IMR-90 (cell line): ENCODE data around the gene FAM118A. TPM values are rescaled to one million over a fixed set of nuclear protein-coding genes. Genes with fewer than 3 reads are reported as not detected.

Experiments
- ATAC-seq: fragments of 200-7000 bp; cut with Tn5 transposase; 2 replicates; pipeline ENCODE4 v1.9.1; 2020; ENCODE audit warnings: low read depth, mild to moderate bottlenecking, moderate library complexity
- BruUV-seq: library from RNA; stranded (reverse); fragments of 400-500 nt; replicated peaks from 2 replicates; lab custom pipeline; 2021; lab: Mats Ljungman, UMichigan
- CTCF ChIA-PET: fragments of 300-600 bp; formaldehyde crosslinking; extraction: SDS; loops from one replicate; lab custom pipeline; 2021; ENCODE audit warnings: antibody characterized with exemption; lab: Yijun Ruan, JAX
- POLR2A ChIA-PET: fragments of 300-600 bp; sonication (Branson Sonifier 250); formaldehyde crosslinking; loops from one replicate; lab custom pipeline; 2022; ENCODE audit warnings: antibody characterized with exemption; ENCODE audit not compliant: unreplicated experiment; lab: Charles Lee
- DNase-seq: peaks from one replicate; pipeline ENCODE4 v3.0.0; 2013
- H2AFZ ChIP-seq: replicated peaks from 2 replicates; pipeline ENCODE3; 2013; ENCODE audit warnings: low read length, mild to moderate bottlenecking; ENCODE audit not compliant: poor library complexity
- H2AK5ac ChIP-seq: 2 replicates; pipeline ENCODE4 v1.6.1; 2013; ENCODE audit warnings: low read depth, low read length, inconsistent platforms
- H2AK9ac ChIP-seq: replicated peaks from 2 replicates; pipeline ENCODE3; 2013; ENCODE audit warnings: mild to moderate bottlenecking, low read depth, low read length, moderate library complexity; ENCODE audit not compliant: poor library complexity
- H2BK120ac ChIP-seq: 2 replicates; pipeline ENCODE4 v1.6.1; 2013; ENCODE audit warnings: low read depth, low read length, inconsistent platforms
- H2BK15ac ChIP-seq: 3 replicates; pipeline ENCODE4 v1.6.1; 2013; ENCODE audit warnings: low read depth, low read length, inconsistent platforms
- H2BK20ac ChIP-seq: 2 replicates; pipeline ENCODE4 v1.6.1; 2013; ENCODE audit warnings: low read depth, mild to moderate bottlenecking, inconsistent platforms, low read length, moderate library complexity
- H2BK5ac ChIP-seq: 2 replicates; pipeline ENCODE4 v1.6.1; 2013; ENCODE audit warnings: mild to moderate bottlenecking, low read depth, low read length, inconsistent platforms; ENCODE audit not compliant: poor library complexity, severe bottlenecking
- H3K14ac ChIP-seq: replicated peaks from 2 replicates; pipeline ENCODE4 v1.6.1; 2013; ENCODE audit warnings: low read depth, low read length, inconsistent platforms
- H3K18ac ChIP-seq: 2 replicates; pipeline ENCODE4 v1.6.1; 2013; ENCODE audit warnings: low read depth, low read length, control low read depth
- H3K23ac ChIP-seq: 2 replicates; pipeline ENCODE4 v1.6.1; 2013; ENCODE audit warnings: low read depth, low read length, inconsistent platforms
- H3K27ac ChIP-seq: 2 replicates; pipeline ENCODE4 v1.5.1; 2013; ENCODE audit warnings: mild to moderate bottlenecking, control low read depth, low read length; ENCODE audit not compliant: insufficient read depth
- H3K27me3 ChIP-seq: 2 replicates; pipeline ENCODE4 v1.6.1; 2013; ENCODE audit warnings: low read length; ENCODE audit not compliant: control insufficient read depth, insufficient read depth
- H3K36me3 ChIP-seq: 2 replicates; pipeline ENCODE4 v1.6.1; 2013; ENCODE audit warnings: low read length, mixed read lengths; ENCODE audit not compliant: control insufficient read depth, insufficient read depth
- H3K4ac ChIP-seq: 2 replicates; pipeline ENCODE4 v1.6.1; 2013; ENCODE audit warnings: low read depth, low read length, inconsistent platforms
- H3K4me1 ChIP-seq: 2 replicates; pipeline ENCODE4 v1.6.1; 2013; ENCODE audit warnings: low read length, mixed read lengths; ENCODE audit not compliant: control insufficient read depth, insufficient read depth
- H3K4me2 ChIP-seq: 2 replicates; pipeline ENCODE4 v1.6.1; 2013; ENCODE audit warnings: low read depth, mild to moderate bottlenecking, control low read depth, low read length, moderate library complexity
- H3K4me3 ChIP-seq: 2 replicates; pipeline ENCODE4 v1.5.1; 2013; ENCODE audit warnings: low read depth, mild to moderate bottlenecking, control low read depth, low read length, moderate library complexity; ENCODE audit not compliant: insufficient read depth
- H3K56ac ChIP-seq: 2 replicates; pipeline ENCODE4 v1.6.1; 2013; ENCODE audit warnings: low read length, inconsistent platforms; ENCODE audit not compliant: insufficient read depth; ENCODE audit errors: extremely low read depth
- H3K79me1 ChIP-seq, 2 experiments: 2 replicates each; pipeline ENCODE4 v1.6.1; 2013; ENCODE audit warnings: low read length in 2 of 2, inconsistent platforms in 1 of 2, low read depth in 1 of 2
- H3K9ac ChIP-seq: 2 replicates; pipeline ENCODE4 v1.6.1; 2013; ENCODE audit warnings: low read depth, low read length, control low read depth
- H3K9me1 ChIP-seq: 2 replicates; pipeline ENCODE4 v1.6.1; 2013; ENCODE audit warnings: low read length, inconsistent platforms; ENCODE audit not compliant: insufficient read depth
- H3K9me3 ChIP-seq: 2 replicates; pipeline ENCODE4 v1.6.1; 2013; ENCODE audit warnings: low read length; ENCODE audit not compliant: control insufficient read depth, insufficient read depth
- H4K20me1 ChIP-seq: 2 replicates; pipeline ENCODE4 v1.6.1; 2013; ENCODE audit warnings: low read length, inconsistent platforms; ENCODE audit not compliant: insufficient read depth
- H4K5ac ChIP-seq: 2 replicates; pipeline ENCODE4 v1.6.1; 2013; ENCODE audit warnings: mild to moderate bottlenecking, low read depth, low read length, control low read depth
- H4K8ac ChIP-seq, 2 experiments: 2 replicates each; pipeline ENCODE4 v1.6.1; 2013; ENCODE audit warnings: low read depth in 2 of 2, low read length in 2 of 2, control low read depth in 1 of 2, inconsistent platforms in 1 of 2
- H4K91ac ChIP-seq: 2 replicates; pipeline ENCODE4 v1.6.1; 2013; ENCODE audit warnings: low read depth, low read length, inconsistent platforms; ENCODE audit not compliant: insufficient read depth
- BHLHE40 ChIP-seq: fragments of 150-350 bp; IDR thresholded peaks from 2 replicates; pipeline ENCODE4 v1.6.1; 2016; ENCODE audit warnings: mild to moderate bottlenecking, low read depth, low read length
- CEBPB ChIP-seq: IDR thresholded peaks from 2 replicates; pipeline ENCODE4 v1.6.1; 2012; ENCODE audit warnings: low read depth, low read length, improper control_type of control experiment
- CHD1 ChIP-seq: IDR thresholded peaks from 2 replicates; pipeline ENCODE4 v1.6.1; 2012; ENCODE audit warnings: low read depth, low read length, improper control_type of control experiment
- CTCF ChIP-seq: conservative IDR thresholded peaks from 2 replicates; pipeline ENCODE4 v1.5.1; 2012; ENCODE audit warnings: mild to moderate bottlenecking, low read depth, low read length, improper control_type of control experiment
- ELK1 ChIP-seq: fragments of 150-350 bp; IDR thresholded peaks from 2 replicates; pipeline ENCODE4 v1.6.1; 2016; ENCODE audit warnings: low read depth, mild to moderate bottlenecking, low read length, moderate library complexity, borderline replicate concordance
- FOS ChIP-seq: fragments of 150-350 bp; IDR thresholded peaks from 2 replicates; pipeline ENCODE4 v1.6.1; 2016; ENCODE audit warnings: low read depth, low read length
- MAFK ChIP-seq: IDR thresholded peaks from 2 replicates; pipeline ENCODE4 v1.6.1; 2012; ENCODE audit warnings: low read depth, low read length, improper control_type of control experiment
- MAZ ChIP-seq: IDR thresholded peaks from 2 replicates; pipeline ENCODE4 v1.6.1; 2012; ENCODE audit warnings: low read depth, mild to moderate bottlenecking, low read length, improper control_type of control experiment, moderate library complexity, borderline replicate concordance
- MXI1 ChIP-seq: IDR thresholded peaks from 2 replicates; pipeline ENCODE4 v1.6.1; 2012; ENCODE audit warnings: low read depth, mild to moderate bottlenecking, low read length, moderate library complexity, borderline replicate concordance
- NFE2L2 ChIP-seq: fragments of 150-350 bp; IDR thresholded peaks from 2 replicates; pipeline ENCODE4 v1.6.1; 2016; ENCODE audit warnings: low read depth, mild to moderate bottlenecking, low read length
- POLR2A ChIP-seq: IDR thresholded peaks from 2 replicates; pipeline ENCODE4 v1.6.1; 2012; ENCODE audit warnings: mild to moderate bottlenecking, low read depth, low read length
- RAD21 ChIP-seq: IDR thresholded peaks from 2 replicates; pipeline ENCODE4 v1.6.1; 2012; ENCODE audit warnings: low read length, improper control_type of control experiment
- RCOR1 ChIP-seq: IDR thresholded peaks from 2 replicates; pipeline ENCODE4 v1.6.1; 2012; ENCODE audit warnings: mild to moderate bottlenecking, low read length, improper control_type of control experiment; ENCODE audit not compliant: insufficient replicate concordance
- RFX5 ChIP-seq: IDR thresholded peaks from 2 replicates; pipeline ENCODE4 v1.8.0; 2012; ENCODE audit warnings: low read depth, mild to moderate bottlenecking, low read length, moderate library complexity
- SMC3 ChIP-seq: fragments of 150-350 bp; IDR thresholded peaks from 2 replicates; pipeline ENCODE4 v1.6.1; 2016; ENCODE audit warnings: low read depth, mild to moderate bottlenecking, antibody characterized with exemption, low read length, moderate library complexity
- USF2 ChIP-seq: fragments of 150-350 bp; IDR thresholded peaks from 2 replicates; pipeline ENCODE4 v1.6.1; 2017; ENCODE audit warnings: mild to moderate bottlenecking, antibody characterized with exemption, low read length, low read depth
- WGBS, 2 experiments: methylation state at CpG; one replicate each; pipeline versions ENCODE4 v1.1.5 to v1.1.7; 2013; ENCODE audit warnings: missing lambda C conversion rate in 2 of 2; ENCODE audit not compliant: insufficient read length in 1 of 2; ENCODE audit errors: extremely low coverage in 2 of 2; 5-methylcytosine and 5-hydroxymethylcytosine counted together
- dilution Hi-C: fragments of 300-500 bp; cut with HindIII; formaldehyde crosslinking; loops from one replicate; pipeline ENCODE4 v1.14.3; 2018; ENCODE audit warnings: low sequenced_read_pairs; ENCODE audit not compliant: unreplicated experiment
- in situ Hi-C: fragments of 300-500 bp; cut with MboI; formaldehyde crosslinking; loops from 3 replicates; pipeline ENCODE4 v1.14.3; 2019; ENCODE audit warnings: low sequenced_read_pairs, inconsistent platforms, mixed read lengths
- intact Hi-C: fragments of 100-400 bp; cut with micrococcal nuclease; formaldehyde crosslinking; loops from 2 replicates; pipeline ENCODE4 v1.10.0; 2022
- polyA plus RNA-seq, 3 experiments: library from polyadenylated mRNA; depleted of rRNA; stranded (reverse); fragments of >200 nt; gene quantifications; 2 replicates each; pipeline ENCODE4 v1.2.3, GENCODE V29; 2012; ENCODE audit warnings: low replicate concordance in 1 of 3
- total RNA-seq: library from RNA; depleted of rRNA; stranded (reverse); fragments of >200 nt; gene quantifications from 2 replicates; pipeline ENCODE4 v1.2.3, GENCODE V29; 2012

The FAM118A gene
- total and polyA plus RNA-seq, 2 of the 4 experiments (the other 2 are of a cell fraction) = 20.6 to 95.6 TPM

- no peak for ATAC-seq
- Histone ChIP-seq H4K5ac (no peak overlapping the region), H3K4me2 (no peak overlapping the region), H3K4me1 (peaks cover 2% of the 10 kb centered on the region; the same call in 1 of the 2 replicates), H3K9ac (no peak overlapping the region), H2BK20ac (no peak overlapping the region), H3K4me3 (no peak overlapping the region), H3K23ac (no peak overlapping the region), H3K9me1 (no peaks in the 10 kb centered on the region), H3K56ac (no peak overlapping the region), H2AK9ac (no peak overlapping the region), H2BK120ac (no peak overlapping the region), H3K9me3 (no peaks in the 10 kb centered on the region), H3K4ac (no peak overlapping the region), H2AFZ (no peak overlapping the region), H3K79me1 (peaks cover 0 to 8% of the 10 kb centered on the region in 2 experiments; a peak in 1 of 4 replicates), H3K14ac (no peak overlapping the region), H2BK5ac (no peak overlapping the region), H2AK5ac (no peak overlapping the region), H3K18ac (no peak overlapping the region), H3K27ac (no peak overlapping the region), H4K8ac (no peak overlapping the region), H4K91ac (no peak overlapping the region), H4K20me1 (no peaks in the 10 kb centered on the region), H3K36me3 (peaks cover 54% of the 10 kb centered on the region), H2BK15ac (no peak overlapping the region), H3K27me3 (no peaks in the 10 kb centered on the region)
- no TSS peak for BruUV-seq
- ChIA-PET POLR2A (interaction anchor here (0.6 kb wide), 1 partner anchor 35 kb away, joined by 3 read pairs; no protein-coding TSS in a partner anchor), CTCF (no interaction called here)
- dilution Hi-C loops = no loop called here
- TF ChIP-seq RFX5 (no peak), ELK1 (no peak), CTCF (no peak), MAZ (no peak), POLR2A (no peak), MXI1 (no peak), RAD21 (no peak), NFE2L2 (no peak), CHD1 (no peak), BHLHE40 (no peak), RCOR1 (no peak), USF2 (no peak), FOS (no peak), SMC3 (no peak), CEBPB (no peak), MAFK (no peak)
- intact Hi-C loops = no loop called here
- in situ Hi-C loops = no loop called here
- WGBS, 2 experiments = no CpG with 5 or more reads among the region's 5 CpGs
- DNase-seq = no peak
These were observed 24.3 kb downstream of the FAM118A start for GRCh38 chr22:45334068-45334467.
